Erythroblast (primary cell): Measurements from ENCODE around the gene PAPOLA.

Experiments
- GATA1 ChIP-seq: IDR thresholded peaks from 2 replicates; pipeline ENCODE4 v1.6.1; 2011; ENCODE audit warnings: low read depth, mild to moderate bottlenecking, control low read depth, low read length, moderate library complexity
- POLR2A ChIP-seq: IDR thresholded peaks from 2 replicates; pipeline ENCODE4 v1.6.1; 2011; ENCODE audit warnings: mild to moderate bottlenecking, low read length

DNA sequence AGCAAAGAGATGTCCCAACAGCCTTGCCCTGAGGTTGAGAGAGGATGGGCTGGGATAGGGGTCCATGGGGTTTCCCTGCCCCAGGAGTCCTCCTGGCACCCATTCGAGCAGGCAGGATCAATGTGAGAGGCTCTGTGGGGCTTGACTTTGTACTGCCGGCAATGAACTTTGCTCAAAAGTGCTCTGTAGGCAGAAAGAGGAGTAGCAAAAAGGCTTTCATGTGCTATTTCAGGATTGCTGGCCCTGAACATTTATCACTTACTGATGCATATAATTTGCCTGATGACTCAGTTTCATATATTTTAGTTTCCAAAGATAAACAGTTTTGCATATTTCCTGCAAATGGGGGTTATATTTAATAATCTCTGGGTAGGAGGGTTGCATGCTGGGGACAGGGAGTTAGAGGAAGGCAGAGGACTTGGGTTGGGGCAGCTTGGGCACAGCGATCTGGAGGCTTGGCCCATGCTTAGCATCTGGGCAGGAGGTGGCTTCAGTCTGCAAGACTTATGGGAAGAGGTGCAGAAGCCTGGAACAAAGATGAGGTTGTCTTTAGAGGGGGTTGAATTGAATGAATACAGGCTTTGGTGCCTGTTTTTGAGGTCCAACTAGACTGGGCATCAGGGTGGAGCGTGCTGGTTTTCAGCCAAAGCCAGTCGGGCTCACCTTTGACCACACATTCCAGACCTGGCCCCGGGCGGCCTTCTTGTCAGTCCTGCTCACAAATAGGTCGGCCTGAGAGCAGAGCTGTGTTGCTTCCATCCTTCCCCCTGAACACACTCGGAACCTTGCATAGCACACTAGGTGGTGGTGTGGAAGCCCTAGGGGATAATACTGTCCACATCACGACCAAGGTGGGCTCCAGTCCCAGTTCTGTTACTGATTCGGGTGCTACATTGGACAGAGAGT is 101.4 kb downstream of the PAPOLA start:
- TF ChIP-seq POLR2A (no peak), GATA1 (no peak)
